NCI-H1092 (cell line): ENCODE results near the gene ARMC9.
"Not testable (repeated sequence)": the region's sequence is repeated elsewhere in the genome, so short reads cannot be mapped to it uniquely, and the experiment has no call there.

Experiments
- DNase-seq: peaks from one replicate; lab custom pipeline; 2025; lab: John Stamatoyannopoulos, UW

ARMC9 gene

DNA sequence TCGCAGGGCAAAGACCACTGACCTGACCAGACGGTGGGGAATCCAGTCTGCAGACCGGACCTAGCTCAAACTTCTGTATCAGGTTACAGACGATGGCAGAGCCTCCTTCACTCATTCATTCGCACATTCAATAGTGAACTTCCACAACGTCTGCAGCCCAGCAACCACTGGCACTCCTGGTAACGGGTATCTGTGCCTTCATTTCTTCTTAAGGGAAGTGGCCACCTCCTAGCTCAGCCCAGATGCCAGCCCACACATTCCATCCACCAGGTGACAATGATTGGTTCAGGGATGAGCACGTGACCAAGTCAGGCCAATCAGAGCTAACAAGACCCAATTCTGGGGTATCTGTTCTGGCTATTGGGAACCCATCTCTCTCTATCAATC is 15.9 kb upstream of the ARMC9 start:
- DNase-seq, result no peak

DNA sequence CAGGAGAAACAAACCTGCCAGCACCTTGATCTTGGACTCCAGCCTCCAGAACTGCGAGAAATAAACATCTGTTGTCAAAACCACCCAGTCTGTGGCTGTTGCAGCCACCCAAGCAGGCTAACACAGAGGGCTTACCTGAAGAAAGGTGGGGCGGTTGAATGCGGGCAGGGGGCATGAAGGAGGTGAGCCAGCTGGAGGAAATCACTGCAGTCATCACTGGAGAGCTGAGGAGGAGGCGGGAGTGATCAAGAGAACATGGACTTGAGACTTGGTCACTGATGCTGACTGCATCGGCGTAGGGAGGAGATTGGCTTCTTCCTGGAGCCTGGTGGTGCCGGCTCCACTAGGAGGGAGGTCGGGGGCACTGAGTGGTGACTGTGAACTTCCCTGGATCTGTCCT is 14.6 kb upstream of the ARMC9 start:
- DNase-seq, result no peak

DNA sequence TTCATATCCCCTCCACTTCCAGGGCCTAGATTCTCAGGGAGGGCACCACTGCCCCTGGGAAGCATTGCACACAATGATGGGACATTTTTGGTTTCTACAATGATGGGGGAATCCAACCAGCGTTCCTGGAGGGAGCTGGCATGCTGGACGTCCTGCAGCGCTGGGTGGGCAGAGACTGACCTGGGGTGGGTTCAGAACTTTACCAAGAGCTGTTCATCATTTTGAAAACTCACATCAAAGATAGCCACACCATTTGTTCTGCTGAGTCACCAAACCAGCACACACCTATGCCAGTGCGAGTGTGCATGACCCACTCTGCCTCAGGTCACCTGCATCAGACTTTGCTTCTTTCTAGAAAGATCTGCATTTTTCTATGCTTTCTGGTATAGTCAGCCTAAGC is 14.1 kb upstream of the ARMC9 start:
- DNase-seq, result no peak

DNA sequence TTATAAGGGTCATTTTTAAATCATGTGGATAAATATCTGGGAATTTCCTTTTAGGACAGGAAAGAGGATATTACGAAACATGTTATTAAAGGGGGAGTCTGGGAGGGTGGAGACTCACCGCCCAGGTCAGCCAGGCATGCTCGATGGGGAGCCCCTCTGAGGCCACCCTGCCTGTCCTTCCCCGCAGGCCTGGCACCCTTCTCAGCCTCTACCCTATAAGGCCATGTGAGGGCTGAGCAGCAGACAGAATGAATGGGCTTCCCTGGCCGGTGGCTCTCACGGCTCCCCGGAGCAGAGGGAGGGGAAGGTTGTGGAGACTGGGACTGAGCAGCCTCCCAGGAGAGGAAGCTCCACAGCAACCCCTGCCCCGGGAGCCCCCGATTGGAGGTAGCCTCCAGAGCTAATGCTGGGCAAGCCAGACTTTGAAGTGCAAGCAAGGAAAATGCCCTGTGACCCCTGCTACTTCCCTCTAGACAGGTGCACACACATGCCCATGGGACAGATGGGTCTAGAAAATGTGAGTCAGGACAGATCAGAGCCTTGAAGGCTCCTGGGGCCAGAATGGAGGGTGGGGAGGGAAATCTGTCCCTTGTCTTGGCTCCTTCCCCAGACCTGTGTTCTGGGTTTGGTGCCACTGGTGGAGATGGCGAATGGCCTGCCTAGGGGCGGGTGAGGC is 13.2 kb upstream of the ARMC9 start:
- no peak for DNase-seq

DNA sequence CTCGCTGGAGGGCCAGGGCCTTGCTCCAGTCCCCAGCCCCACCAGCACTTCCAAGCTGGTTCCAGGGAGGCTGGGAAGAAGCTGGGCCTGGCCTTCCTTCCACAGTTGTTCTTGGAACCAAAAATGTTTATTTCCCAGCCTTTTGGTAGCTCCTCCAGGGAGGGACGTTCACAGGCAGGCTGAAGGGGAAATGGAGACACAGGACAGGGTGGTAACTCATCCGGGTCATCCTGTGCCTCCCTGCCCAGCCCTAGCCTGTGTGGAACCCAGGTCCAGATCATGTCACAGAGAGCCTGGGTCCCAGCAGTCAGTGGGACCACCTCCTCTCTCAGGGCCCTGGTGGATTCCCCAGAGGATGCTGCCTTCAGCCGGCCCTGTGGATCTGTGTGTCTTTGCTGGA is 12.5 kb upstream of the ARMC9 start:
- DNase-seq, result no peak

DNA sequence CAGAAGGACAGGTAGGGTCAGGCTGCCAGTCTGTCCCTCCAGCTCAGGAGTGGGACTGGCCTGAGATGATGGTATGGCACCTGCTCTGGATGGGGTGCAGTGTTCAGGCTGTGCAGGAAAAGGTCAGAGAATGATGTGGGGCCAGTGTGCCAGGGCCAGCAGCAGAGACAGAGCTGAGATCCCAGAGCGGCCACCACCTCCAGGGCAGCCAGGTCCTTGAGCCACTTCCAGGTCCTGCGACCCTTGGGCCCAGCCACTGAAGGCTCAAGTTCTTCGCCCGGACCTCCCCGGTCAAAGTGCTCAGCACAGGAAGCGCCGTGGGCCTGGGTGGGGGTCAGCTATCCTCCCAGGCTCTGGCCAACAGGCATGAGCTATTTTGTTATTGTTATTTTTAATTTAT is 12.1 kb upstream of the ARMC9 start:
- no peak for DNase-seq

DNA sequence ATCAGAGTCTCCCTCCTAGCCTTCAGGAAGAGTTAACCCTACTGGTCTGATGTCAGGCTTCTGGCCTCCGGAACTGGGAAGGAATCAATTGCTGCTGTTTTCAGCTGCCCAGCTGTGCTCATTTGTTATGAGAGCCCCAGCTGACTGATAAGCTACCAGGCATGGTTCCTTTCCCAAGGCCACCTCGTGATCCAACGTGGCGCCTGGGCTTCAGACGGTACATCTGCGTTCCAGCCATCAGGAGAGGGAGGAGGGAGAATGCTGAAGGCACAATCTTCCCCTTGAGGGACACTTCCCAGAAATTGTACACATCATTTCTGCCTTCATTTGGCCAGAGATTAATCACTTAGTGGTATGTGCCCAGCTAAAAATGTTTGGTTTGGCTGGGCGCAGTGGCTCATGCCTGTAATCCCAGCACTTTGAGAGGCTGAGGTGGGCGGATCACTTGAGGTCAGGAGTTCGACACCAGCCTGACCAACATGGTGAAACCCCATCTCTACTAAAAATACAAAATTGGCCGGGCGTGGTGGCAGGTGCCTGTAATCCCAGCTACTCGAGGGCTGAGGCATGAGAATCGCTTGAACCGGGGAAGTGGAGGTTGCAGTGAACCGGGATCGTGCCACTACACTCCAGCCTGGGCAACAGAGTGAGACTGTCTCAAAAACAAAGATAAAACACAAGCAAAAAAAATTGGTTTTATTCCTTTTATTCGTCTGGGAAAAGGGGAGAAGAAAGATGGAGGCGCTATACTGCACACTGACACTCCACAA is 10.5 kb upstream of the ARMC9 start:
- no peak for DNase-seq

DNA sequence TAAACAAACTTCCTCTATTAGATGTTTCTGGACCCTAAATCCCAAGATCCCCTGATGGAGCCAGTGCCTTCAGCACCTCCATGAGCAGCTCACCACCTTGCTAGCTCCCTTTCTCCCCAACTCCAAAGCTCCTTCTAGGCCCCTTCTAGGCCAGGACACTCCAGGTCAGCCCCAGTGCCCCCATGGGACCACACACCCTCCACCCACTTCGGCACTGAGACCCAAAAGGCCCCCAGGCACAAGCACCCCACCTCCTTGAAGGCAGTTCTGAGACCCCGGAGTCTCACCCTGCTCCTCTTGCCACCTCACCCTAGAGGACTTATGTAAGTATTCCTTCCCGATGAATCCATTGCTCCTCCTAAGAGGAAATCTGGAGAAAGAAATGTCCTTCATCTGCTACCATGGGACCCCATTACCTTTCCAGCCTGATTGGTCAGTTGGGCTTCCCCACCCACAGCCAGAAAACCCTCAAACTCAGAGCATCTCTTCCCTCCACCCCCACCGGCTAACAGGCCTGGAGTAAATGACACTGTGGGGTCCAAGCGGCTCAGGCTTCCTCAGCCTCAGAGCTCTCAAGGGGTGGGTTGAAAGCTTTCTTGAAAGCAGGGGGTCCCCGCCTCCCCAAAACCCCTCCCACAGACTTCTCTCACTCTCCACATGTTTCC is 9.8 kb upstream of the ARMC9 start:
- no peak for DNase-seq

DNA sequence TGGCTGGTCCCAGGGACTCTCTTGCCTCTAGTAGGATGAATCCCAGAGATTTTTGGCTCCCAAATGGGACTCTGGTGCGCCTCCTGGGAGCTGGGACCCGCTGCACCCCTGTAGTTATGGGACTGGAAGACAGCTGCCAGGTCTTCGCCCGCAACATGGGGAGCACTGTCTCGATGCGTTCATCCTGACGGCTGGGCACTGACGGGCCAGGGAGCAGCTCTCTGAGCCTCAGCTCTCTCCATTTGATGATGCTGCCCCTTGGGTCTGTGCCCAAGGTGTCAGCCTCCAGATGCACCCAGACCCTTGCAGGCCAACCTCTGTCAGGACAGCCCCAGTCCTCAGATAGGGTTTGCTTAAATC is 9.3 kb upstream of the ARMC9 start:
- no peak for DNase-seq

DNA sequence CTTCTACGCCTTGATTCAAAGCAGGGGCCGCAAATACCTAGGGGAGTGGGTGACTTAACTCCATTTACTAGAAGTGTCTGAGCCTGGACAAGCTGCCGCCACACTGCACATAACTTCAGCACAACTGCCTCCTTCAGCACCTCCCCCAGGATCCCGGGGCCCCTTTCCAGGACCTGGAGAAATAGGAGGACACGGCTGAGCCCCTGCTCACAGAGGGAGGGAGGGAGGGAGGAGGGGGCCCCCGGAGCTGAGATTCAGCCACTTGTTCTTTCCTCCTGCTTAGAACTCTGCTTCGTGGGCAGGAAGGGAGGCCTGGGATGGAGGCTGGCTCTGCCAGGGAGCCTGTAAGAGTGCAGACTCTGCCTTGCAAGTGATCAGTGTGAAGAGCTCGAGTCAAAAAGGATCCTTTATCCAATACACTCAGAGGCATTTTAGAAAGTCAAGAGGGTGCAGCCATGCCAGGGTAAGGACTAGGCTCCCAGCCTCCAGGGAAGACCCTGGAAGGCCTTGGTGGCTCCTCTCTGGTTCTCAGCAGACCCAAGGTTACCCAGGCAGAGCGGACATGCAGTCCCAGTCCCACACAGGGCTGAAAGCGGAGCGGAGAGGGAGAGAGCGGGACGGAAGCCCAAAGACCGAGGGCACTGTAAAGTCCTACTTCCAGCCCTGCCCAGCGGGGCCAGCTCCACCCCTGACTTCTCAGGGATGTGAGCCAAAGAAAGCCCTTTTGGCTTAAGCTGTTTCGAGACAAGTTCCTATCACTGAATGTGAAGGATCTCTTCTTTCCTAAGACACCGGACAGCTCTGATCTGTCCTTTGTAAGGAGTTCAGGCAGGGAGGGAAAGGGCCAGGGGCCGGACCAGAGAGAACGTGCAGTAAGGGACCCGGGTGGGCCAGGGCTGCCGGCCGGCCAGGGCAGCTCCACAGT is 8.6 kb upstream of the ARMC9 start:
- no peak for DNase-seq

DNA sequence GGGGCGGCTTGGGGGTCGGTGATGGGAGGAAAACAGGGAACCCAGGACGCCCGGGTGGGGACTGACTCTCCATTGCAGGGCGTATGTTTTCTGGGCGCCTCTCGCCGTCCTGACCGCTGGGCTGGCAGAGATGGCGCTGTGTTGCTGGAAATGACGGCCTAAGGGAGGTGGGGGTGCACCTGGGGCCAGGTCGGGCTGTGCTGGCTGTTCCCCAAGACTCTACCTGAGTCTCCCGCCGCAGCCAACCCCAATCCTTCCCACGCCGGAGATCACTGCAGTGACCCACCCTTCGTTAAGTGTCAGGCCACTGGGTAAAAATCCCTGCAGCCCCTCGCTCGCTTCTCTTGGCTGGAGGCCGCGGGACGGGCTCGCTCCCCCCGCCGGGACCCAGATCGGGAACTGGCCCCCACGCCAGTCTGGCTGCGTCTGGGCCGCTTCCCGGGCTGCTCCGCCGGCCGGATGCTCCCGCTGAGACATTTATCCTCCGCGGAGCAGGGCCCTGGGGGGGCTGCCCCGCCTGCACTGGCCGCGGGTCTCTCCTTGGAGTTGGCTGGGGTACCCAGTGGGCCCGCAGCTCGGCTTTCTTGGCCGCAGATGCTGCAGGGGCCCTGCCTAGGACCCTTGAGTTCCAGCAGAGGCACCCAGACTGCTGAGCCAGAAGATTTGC is 7.8 kb upstream of the ARMC9 start:
- no peak for DNase-seq

DNA sequence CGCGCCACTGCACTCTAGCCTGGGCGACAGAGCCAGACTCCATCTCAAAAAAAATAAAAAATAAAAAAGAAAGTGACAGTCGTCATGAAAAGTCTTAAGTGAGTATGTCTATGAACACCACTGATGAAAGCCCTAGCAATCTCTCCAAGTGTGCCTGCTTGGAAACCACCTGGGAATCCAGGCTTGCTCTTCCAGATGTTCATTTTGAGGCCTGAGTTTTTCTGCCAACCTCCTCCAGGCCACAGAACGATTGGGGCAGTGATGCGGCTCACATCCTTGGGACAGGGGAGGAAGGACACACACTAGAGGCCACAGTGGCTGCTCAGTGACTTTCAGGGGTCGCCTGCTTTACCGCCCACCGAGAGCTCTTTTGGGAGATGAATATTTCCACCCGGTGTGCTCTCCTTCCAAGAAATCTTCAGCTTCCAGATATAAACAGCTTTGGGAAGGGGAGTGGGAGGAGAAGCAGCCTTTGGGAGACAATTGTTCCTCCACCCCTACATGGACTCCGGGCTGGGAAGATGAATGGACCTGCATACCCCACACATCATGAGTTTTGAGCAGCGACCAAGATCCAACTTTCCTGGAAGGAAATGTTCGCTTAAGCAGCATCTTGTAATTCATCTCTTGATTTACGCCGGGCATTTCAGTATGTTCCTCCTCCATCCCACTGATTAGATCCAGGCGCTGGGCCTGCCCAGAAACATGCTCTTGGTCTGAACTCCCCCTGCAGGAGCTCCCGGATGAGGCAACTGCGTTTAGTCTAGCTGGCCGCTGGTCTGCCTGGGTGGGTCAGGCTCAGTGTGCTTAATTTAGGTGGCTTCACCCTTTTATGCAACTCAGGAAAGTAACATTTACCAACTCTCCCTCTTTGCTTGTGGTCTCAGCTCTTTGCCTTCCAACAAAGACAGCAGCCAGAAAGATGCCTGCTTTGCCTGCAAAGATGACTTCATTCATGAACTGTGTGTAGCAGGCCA is 6.2 kb upstream of the ARMC9 start:
- no peak for DNase-seq

DNA sequence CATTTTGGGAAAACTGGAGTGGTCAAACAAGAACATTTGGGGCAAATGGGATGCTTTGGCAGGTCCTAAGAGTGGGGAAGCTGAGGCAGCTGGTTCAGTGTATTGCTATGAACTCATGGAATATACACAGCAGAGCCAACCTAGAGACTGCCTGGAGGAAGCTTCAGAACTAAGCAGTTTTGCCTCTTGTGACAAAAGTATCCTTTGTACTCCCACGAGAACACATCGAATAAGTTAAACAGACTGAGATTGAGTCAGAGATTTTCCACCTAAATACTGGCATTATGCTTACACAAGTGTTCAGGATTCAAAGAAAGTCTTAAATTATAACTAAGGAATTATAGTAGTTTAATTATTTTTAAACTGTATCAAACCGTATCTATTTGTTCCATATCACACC is 5.2 kb upstream of the ARMC9 start:
- DNase-seq, result no peak

DNA sequence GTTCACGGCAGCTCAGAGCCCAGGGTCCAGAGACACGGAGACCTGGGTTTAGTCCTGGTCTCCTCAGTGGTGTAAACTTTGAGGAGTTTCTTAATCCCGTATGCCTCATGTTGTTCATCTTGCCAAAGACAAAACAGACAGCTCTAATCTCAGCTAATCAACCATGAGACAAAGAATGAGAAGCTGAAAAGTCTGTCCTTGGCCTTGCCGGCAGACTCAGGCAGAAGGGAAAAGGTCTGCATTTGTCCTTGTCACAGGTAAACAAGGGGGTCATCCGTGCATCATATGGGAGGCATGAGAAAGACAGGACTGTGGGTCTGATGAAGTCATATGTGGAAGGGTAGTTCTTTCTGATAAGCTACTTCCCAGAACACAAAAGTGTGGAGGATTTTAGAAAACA is 1.8 kb upstream of the ARMC9 start:
- no peak for DNase-seq

DNA sequence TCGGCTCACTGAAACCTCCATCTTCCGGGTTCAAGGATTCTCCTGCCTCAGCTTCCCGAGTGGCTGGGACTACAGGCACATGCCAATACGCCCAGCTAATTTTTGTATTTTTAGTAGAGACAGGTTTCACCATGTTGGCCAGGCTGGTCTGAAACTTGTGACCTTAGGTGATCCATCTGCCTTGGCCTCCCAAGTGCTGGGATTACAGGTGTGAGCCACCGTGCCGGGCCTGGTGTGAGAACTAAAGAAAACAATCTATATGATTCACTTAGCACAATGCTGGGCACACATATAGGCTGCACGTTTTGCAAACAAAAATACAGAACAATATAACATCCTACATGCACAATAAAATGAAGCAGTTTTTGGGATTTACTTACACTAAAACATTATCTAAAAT is 1.2 kb upstream of the ARMC9 start:
- not testable (repeated sequence) for DNase-seq

DNA sequence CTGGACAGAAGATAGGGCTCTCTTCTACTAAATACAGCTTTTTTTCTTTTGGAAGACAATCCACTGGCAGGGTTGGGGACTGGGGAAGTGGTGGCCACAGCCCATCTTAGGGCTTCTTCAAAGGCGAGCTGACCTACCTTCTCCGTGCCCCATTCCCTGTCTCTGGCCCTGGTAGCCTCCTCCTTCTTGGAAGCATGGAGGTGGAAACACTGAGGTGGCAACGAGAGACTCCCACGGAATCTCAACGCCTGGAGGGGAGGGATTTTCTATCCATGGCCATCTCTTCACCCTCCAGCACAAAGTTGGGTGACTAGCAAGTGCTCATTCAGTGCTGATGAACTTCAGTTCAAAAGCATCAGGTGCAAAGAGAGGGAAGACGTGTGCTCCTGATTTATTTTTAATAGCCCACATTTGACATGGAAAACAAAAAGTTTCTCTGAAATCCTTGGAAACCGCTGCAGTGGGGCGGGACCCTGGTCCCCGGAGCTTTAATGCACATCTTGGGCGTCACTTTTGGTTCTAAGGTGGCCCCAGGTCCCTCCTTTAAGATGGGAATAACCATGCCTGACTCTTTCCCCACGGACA is 633 bp upstream of the ARMC9 start:
- DNase-seq, result no peak

DNA sequence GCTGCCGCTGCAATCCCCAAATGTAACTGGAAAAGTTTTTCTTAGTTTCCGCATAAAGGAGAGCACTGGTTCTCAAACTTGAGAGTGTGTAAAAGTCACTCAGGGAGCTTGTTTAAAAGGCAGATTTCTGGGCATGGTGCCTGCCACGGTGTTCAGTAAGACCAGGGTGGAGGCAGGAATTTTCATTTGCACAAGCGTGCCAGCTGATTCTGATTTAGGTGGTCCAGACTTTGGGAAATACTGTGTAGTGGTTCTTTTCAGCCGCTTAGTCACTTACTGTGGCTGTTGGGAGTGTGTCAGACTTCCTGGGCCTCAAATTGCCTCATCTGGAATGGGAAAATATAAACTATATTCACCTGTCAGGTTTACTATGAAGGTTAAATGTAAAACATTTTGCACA is 788 bp downstream of the ARMC9 start:
- no peak for DNase-seq

DNA sequence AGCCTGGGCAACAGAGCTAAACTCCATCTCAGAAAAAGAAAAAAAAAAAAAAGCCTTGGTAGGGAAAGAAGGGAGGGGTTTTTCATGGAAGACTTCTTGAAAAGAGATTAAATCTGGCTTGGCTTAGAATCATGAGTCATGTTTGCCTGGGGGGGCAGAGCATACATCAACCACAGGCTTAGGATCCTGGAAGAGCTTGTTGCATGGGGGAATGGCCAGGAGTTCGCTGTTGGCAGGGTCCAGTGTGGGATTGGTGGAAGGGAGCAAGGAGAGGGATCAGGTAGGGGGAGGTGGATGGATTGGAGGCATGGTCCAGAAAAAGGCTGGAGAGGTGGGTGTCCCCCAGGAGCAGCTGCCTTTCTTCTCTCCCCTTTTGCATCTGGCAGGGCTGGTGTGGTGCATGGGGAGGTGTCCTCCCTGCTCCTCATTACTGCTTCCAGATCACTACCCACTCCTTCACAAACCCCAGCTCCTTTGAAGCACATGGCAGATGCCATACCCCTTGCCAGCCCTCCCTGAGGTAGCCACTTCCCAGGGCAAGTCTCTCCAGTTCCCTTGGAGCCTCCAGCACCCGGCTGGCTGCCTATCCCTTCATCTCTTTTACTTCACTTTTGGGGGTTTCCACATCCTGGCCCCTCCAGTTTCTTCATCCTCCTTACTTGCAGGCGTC is 2.5 kb downstream of the ARMC9 start:
- no peak for DNase-seq

DNA sequence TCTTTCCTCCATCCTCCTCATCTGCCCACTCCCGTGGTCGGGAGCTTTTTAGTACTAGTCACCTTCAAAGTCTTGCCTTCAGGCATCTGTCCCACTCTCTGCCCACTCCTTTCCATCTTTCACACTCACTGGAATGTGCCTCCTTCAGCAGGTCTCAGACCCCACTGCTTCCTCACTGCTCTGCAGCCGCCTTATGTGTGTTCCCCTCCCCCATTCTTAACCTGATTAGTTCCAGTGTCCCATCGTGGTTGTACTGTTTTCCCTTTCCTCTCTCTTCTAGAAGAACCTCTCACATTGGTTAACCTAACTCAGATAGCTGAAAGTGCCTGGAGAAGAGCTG is 3.0 kb downstream of the ARMC9 start:
- DNase-seq, result no peak

DNA sequence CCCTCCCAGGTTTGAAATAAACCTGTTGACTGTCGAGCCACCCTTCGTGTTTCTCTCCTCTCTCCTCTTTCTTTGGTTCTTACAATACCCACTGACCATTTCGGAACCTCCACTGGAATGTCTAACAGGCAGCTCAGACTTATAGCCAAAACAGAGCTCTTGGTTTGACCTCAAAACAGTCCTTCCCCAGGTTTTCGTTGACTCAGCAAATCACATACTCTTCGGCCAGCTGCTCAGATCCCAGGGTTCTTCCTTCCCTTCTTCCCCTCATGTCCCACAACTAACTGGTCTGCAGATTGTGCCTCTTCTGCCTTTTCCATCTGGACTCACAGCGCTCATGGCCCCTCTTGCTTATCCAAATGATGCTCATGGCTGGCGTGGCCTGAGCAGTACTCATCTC is 4.7 kb downstream of the ARMC9 start:
- no peak for DNase-seq
